GM19035 (cell line): Measurements from ENCODE around the gene DHPS.
"Not testable (repeated sequence)": the region's sequence is repeated elsewhere in the genome, so short reads cannot be mapped to it uniquely, and the experiment has no call there.

Source experiments
- ATAC-seq: cut with Tn5 transposase; IDR thresholded peaks from one replicate; pipeline ENCODE4 v1.9.1; 2021; ENCODE audit not compliant: unreplicated experiment

The DHPS gene

GRCh38 chr19:12705654-12706331 is 24.1 kb upstream of the DHPS start:
- no peak for ATAC-seq

- ATAC-seq = no peak
These were observed 23.5 kb upstream of the DHPS start for GRCh38 chr19:12705169-12705568.

GRCh38 chr19:12703046-12703445 is 21.4 kb upstream of the DHPS start:
- no peak for ATAC-seq

GRCh38 chr19:12701596-12702282 is 20.1 kb upstream of the DHPS start:
- no peak for ATAC-seq

- no peak for ATAC-seq
These were observed 16.5 kb upstream of the DHPS start for GRCh38 chr19:12698138-12698537.

- ATAC-seq = not testable (repeated sequence)
These were observed 15.7 kb upstream of the DHPS start for GRCh38 chr19:12697425-12697824.

- peak; percentile 88 for ATAC-seq
These were observed 15.0 kb upstream of the DHPS start, which contains the start of gene FBXW9 for GRCh38 chr19:12696366-12697335. Gene FBXW9 (minus strand): TSS chr19:12696631. CDS start chr19:12696581, 50 bp downstream.

GRCh38 chr19:12695997-12696365 is 14.3 kb upstream of the DHPS start:
- ATAC-seq = peak; percentile 12

- no peak for ATAC-seq
These were observed 13.8 kb upstream of the DHPS start for GRCh38 chr19:12695514-12695913.

- no peak for ATAC-seq
These were observed 13.4 kb upstream of the DHPS start for GRCh38 chr19:12695096-12695495.

- no peak for ATAC-seq
These were observed 13.0 kb upstream of the DHPS start for GRCh38 chr19:12694641-12695040.

- no peak for ATAC-seq
These were observed 11.3 kb upstream of the DHPS start for GRCh38 chr19:12692960-12693359.

- ATAC-seq = no peak
These were observed 8.0 kb upstream of the DHPS start for GRCh38 chr19:12689581-12690216.

- ATAC-seq = no peak
These were observed 7.3 kb upstream of the DHPS start for GRCh38 chr19:12689012-12689411.

- no peak for ATAC-seq
These were observed 6.0 kb upstream of the DHPS start, which contains the start of gene GNG14 for GRCh38 chr19:12687496-12688196. Gene GNG14 (plus strand): TSS chr19:12687998. CDS start chr19:12688049, 51 bp downstream.

GRCh38 chr19:12685831-12686230 is 4.2 kb upstream of the DHPS start:
- ATAC-seq = no peak

- no peak for ATAC-seq
These were observed 1.6 kb downstream of the DHPS start for GRCh38 chr19:12680034-12680433.

GRCh38 chr19:12678039-12678438 is 3.6 kb downstream of the DHPS start:
- ATAC-seq = not testable (repeated sequence)

GRCh38 chr19:12676928-12677327 is 4.8 kb downstream of the DHPS start:
- no peak for ATAC-seq

GRCh38 chr19:12676384-12676792 is 5.3 kb downstream of the DHPS start:
- ATAC-seq = no peak
